Upper lobe of left lung (tissue), 4 donors: ENCODE results near the gene TBC1D3B.

ENCODE experiments used
- CTCF ChIP-seq, 6 experiments: fragments of 450-650 bp in 4 of 6; fragments of 200-600 bp in 2 of 6; sonication (generic) in 2 of 6; IDR thresholded peaks; one replicate each; pipeline ENCODE4 v1.5.1; 2016 to 2019; ENCODE audit warnings: antibody characterized with exemption in 6 of 6
- POLR2A ChIP-seq, 4 donors: fragments of 450-650 bp; IDR thresholded peaks; one replicate each; pipeline ENCODE4 v1.5.1; 2016 to 2017; ENCODE audit warnings: antibody characterized with exemption in 4 of 4, mild to moderate bottlenecking in 2 of 4
- POLR2AphosphoS5 ChIP-seq, 2 donors: sonication (generic); formaldehyde crosslinking; IDR thresholded peaks; one replicate each; pipeline ENCODE4 v1.5.1; 2017; ENCODE audit warnings: antibody characterized with exemption in 2 of 2

GRCh38 chr17:36204724-36205500, 28.5 kb upstream of the TBC1D3B start:
- TF ChIP-seq POLR2AphosphoS5 (IDR thresholded peaks at IDR 0.05) (no peak), POLR2A (IDR thresholded peaks at IDR 0.05) (no peak), CTCF (IDR thresholded peaks at IDR 0.05) (no peak)
